HG02623 (cell line): Measurements from ENCODE around the gene CRISPLD2.

Experiments
- ATAC-seq: cut with Tn5 transposase; IDR thresholded peaks from one replicate; pipeline ENCODE4 v1.9.1; 2021; ENCODE audit warnings: moderate library complexity; ENCODE audit not compliant: unreplicated experiment

Gene CRISPLD2, protein sequence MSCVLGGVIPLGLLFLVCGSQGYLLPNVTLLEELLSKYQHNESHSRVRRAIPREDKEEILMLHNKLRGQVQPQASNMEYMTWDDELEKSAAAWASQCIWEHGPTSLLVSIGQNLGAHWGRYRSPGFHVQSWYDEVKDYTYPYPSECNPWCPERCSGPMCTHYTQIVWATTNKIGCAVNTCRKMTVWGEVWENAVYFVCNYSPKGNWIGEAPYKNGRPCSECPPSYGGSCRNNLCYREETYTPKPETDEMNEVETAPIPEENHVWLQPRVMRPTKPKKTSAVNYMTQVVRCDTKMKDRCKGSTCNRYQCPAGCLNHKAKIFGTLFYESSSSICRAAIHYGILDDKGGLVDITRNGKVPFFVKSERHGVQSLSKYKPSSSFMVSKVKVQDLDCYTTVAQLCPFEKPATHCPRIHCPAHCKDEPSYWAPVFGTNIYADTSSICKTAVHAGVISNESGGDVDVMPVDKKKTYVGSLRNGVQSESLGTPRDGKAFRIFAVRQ

DNA sequence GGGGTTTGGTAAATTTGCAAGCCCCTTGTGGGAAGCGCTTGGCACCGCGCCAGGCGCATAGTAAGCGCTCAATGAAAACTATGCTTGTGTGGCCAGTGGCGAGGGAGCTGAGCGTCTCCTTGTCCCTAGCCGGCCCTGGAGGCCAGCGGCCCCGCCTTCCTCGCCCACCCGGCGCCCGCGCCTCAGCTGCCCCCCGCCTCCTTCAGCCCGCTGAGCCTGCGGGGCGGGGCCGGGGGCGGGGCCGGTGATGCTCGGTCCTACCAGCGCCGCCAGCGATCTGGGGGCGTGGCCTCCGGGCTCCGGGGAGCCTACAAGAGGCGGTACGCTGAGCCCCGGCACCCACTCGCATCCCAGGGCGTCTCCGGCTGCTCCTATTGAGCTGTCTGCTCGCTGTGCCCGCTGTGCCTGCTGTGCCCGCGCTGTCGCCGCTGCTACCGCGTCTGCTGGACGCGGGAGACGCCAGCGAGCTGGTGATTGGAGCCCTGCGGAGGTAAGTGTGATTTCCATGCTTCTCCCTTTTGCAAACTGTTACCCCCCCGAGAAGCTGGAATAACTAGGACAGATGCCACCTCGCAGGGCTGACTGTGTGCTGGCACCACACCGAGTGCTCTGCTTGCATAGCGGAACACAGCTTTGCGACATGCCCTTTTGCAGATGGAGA lies at the start of gene CRISPLD2:
Gene CRISPLD2 (plus strand): TSS at position 342 of the 661 bp plus-strand sequence. CDS start 18,511 bp downstream, outside the sequence.
- ATAC-seq: no peak

DNA sequence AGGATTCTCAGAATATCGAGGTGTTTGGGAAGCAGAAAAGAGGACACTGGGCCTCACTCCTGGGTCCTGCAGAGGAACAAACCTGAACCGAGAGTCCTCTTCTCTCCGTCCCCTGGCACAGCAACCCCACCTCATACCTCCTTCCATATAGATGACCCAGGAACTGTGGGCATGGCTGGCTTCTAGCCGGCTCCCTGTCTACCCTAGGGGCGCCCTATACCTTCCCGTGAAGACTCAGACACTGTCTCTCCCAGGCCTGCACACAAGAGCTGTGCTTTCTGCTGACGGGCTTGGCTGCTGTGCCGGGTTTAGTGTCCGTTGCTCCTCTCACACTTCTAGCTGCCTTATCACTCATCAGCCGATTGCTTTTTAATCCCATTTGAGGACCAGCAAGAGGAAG lies 46.5 kb upstream of the CRISPLD2 start:
- ATAC-seq: no peak

DNA sequence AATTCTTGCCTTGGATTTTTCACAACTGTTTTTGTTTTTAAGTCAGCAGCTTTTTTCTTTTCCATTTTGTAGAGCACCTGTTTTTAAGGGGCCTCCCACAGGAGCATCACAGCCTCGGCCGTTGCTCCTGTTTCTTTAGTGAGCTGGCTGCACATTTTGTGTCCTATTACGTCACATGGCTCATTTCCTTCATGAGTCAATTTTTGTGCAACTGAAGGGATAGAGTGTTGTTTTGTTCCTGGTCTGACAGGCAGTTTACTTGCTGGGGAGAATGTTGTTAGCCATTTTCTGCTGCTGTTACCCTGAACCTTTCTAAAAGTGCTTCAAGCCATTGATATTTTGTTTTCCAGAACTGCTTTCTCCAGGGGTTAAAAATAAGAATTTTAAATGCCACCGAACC lies 45.0 kb upstream of the CRISPLD2 start:
- ATAC-seq: no peak

DNA sequence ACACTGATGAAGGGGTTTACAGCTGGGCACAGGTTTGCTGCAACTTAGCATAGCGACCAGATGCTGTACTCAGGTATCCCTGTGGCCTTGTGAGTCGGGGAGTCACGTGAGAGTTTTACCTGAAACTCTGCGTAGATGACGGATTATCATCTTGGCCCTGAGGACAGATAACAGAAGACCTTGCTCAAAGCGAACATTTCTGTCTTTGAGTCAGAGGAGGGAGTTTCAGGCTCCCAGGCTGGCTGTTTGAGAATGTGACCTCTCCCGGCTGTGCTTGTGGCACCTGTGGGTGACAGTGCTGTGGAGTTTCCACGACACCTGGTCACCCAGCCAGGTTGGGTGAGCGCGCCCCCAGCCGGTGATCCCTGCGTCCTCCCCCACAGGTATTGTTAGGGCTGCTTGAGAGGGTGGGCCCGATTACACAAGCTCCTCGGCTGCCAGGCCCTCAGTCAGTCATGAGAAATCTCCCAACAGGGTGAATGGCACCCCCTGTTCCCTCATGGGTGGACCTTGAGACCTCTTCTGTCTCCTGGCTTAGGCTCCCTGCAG lies 44.4 kb upstream of the CRISPLD2 start:
- no peak for ATAC-seq

DNA sequence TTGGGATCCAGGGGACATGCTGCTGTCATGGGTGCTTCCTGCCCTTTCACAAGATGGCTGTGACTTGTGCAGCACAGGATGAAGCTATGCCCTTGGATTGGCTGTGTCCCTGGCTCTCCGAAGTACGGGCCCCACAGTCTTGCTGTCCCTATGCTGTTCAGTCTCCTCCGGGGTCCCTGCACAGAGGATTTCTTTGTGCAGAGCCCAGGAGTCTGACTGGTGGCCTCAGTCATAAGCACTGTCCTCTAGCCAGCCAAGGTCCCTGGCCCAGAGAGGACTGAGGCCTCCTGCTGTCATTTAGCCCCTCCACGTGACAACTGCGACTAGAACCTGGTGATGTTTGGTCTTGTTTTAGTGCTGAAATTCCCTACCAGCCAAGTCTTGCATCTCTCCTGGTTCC lies 42.4 kb upstream of the CRISPLD2 start:
- ATAC-seq: no peak

DNA sequence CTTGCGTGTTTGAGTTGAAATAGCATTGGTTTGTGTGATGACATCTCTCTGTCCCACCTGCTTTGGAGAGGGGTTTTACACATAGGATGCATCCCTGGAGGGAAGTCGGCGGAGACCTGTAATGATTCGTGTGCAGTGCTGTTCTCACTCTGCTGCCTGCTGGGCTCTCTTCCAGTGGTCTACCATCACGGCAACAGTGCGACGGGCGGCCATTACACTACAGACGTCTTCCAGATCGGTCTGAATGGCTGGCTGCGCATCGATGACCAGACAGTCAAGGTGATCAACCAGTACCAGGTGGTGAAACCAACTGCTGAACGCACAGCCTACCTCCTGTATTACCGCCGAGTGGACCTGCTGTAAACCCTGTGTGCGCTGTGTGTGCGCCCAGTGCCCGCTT lies 41.1 kb upstream of the CRISPLD2 start:
- no peak for ATAC-seq

DNA sequence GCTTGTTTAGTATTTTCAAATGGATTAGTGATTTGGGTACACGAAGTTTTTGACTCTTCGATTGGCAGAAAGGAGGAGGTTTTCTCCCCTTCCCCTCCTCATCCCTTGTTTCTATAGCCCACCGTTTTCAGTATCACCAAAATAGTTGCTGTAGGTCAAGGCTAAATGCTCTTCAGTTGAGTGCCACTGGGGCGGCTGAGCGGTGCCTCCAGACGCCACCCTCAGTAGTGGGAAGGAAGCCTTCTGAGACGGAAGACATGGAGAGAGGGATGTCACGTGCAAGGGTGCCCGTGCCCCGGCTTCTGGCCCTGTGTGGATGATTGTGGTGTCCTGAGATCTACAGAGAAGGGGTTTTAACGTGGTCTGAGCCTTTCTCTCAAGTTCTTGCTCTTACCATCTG lies 39.7 kb upstream of the CRISPLD2 start:
- ATAC-seq: no peak

DNA sequence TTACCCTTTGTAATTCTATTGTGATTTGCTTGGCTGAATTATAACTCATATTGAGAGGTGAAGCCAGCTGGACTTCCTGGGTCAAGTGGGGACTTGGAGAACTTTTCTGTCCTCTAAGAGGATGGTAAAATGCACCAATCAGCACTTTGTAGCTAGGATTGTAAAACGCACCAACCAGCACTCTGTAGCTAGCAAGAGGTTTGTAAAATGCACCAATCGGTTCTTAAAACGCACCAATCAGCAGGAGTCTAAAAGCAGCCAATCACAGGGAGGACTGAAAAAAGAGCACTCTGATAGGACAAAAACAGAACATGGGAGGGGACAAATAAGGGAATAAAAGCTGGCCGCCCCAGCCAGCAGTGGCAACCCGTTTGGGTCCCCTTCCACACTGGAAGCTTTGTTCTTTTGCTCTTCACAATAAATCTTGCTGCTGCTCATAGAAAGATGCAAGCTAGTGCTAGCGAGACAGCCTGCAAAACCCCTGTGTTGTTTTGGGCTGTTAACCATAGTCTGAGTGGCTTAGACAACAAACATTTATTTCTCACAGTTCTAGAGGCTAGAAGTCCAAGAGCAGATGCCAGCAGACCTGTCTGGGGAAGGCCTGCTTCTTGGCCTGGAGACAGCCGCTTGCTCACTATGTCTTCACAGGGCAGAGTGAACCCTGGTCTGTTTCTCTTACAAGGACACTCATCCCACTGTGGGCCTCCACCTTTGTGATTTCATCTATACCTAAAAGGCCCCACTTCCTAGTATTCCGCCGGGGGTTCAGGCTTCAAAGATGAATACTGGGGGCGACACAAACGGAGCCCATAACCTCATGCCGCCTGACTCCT lies 39.0 kb upstream of the CRISPLD2 start:
- ATAC-seq: no peak

DNA sequence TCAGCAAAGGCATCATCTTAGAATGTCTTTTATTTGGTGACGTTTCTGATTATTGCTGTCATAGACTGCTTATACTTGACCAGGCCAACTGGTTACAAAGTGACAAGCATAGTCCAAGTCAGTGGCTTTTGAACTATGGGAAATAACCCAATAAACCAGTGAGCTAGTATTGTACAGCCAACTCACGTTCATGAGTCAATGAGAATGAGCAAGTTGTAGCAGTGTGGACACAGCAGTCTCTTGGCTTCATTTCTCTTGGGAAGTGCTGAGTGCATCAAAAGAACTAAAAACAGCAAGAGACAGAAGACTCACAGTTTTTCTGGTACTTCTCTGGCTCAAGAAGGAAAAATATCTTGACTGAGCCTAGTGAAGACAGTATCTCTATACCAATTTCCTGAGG lies 36.9 kb upstream of the CRISPLD2 start:
- ATAC-seq: no peak

DNA sequence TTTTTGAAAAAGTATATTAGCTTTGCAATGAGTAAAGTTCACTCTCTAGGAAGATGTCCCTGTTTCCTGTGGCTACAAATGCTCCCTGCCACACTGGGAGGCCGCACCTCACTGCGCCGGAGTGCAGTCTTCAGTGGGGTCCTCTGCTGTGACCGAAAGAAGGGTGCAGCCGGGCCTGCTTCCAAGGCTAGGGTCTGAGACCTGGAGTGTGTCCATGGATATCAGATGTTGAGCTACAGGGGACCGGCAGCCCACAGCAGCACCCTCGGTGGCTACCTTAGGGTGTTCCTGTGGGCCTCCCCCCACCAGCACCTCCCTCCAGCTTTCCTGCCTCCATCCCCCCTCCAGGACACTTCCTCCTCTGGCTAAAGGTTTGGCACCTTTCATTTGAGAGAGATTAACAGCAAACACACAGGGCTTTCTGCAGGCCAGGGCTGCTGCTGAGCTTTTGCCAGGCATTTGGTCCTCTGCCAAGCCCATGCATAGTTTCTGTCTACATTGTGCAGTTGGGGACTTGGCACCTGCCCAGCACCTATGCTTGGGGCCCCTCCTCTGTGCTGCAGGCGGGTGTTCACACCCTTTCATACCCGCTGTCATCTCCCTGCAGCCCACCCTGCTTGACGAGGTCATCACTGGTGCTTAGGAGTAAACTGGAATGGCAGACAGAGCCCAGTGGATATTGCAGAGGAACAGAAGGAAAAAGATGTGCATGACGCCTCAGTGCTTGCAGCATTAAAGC lies 33.8 kb upstream of the CRISPLD2 start:
- no peak for ATAC-seq

DNA sequence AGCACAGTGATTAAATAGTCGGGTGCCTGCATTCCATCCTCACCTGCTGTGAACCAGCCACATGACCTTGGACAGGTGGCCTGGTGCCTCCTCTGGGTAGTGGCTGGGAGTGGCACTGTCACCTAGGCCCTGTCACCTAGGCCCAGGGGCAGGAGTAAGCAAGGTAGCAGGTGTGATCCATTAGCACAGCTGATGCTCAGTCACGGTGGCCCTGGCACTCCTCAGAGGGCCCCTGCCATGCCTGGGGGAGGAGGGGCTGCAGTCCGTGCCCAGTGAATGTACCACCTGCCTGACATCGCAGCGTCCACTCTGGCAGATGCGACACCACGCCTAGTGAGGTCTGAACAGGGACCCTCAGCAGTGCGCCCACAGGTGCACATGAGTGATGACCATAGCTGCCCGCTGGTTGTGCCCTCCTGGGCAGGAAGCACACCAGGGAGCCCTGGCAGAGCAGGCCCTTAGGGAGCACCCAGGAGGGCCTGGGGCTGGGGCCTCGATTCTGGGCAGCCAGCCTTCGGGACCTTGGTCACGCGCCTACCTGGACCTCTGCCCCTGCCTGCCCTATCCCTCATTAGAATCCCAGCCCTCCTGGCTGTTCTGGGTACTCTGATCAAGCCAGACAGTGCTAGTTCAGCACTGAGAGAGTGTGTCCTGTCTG lies 33.1 kb upstream of the CRISPLD2 start:
- no peak for ATAC-seq

DNA sequence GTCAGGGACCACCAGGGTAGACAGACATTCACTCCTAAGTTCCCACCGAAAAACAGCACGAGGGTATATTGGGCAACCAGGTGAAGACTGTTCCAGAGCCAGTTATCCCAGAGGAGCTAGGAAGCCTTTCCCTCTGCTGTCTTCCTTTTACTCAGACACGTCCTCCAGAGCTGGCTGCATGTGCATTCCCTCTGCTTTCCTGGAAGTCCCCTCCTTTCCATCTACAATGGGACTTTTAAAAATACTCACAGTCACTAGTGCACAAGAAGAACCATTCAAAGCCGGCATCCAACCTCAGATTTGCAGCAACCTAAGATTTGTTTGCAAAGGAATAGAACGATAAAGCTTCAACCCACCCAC lies 32.5 kb upstream of the CRISPLD2 start:
- ATAC-seq: no peak

DNA sequence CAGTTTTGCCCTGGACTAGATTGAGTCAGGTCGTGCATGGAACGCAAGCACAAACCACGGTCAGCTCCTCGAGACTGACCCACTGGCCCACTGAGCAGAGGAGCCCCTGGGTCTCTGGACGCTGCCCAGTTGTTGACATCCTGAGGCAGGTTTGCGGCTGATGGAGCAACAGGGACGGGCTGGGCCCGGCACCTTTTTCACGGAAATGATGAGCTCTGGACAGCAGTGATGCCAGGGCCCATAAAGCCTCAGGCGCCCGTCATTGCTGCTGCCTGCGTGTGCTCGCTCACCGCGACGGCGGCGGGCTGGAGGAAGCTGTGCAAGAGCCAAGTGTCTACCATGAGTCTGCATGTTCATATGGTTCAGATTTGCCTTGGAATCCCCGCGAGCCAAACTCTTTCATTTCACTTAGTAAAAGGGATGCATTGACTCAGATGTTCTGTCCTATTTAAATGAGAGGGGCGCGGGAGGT lies 30.8 kb upstream of the CRISPLD2 start:
- no peak for ATAC-seq

DNA sequence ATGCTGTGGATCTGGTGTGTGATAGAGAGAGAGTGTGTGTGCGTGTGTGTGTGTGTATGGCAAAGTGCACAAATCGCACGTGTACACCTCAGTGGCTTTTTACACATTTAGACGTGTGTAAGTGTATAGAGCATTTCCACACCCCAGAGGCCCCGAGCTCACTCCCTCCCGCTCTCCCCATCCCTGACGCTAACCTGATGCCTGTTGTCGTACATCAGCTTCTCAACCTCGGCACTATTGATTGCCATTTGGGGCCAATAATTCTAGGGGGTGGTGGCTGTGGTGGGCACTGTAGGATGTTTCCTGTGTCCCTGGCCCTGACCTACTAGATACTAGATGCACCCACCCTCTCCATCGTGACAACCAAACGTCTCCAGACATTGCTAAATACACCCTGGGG lies 30.4 kb upstream of the CRISPLD2 start:
- no peak for ATAC-seq

DNA sequence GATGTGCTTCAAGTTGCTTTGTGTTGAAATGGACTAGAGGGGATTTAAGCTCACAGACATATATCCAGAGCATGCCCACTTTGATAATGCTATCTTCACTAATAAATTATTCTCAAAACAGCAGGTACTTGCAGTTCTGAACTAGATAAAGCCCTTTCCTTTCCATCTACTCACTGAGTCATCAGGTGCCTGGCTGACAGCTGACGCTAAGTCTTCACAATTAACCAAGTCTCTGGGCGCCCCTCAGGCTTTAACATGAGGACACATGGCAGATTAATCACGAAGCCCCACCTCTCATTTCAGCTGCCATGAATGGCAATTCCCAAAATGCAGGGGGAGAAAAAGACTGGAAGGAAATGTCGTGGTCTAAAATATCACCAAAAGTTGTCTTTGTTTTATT lies 29.5 kb upstream of the CRISPLD2 start:
- no peak for ATAC-seq

DNA sequence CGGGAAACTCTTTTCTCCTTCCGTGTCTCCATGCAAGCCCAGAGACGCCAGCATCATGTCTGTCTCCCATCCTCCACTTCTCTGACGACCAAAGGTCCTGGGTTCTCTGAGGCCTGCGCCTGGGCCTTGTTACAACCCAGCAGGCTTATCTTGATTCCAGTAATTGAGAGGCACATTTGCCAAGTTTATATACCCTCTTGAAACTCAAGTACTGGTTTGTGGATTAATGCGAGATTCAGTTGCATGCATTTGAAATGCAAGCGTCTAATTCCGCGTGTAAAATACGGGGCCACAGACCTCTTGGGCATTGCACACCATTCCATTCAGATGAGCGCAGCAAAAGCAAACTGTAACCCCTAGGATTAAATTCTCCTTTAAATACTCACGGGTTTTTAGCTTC lies 28.7 kb upstream of the CRISPLD2 start:
- no peak for ATAC-seq

DNA sequence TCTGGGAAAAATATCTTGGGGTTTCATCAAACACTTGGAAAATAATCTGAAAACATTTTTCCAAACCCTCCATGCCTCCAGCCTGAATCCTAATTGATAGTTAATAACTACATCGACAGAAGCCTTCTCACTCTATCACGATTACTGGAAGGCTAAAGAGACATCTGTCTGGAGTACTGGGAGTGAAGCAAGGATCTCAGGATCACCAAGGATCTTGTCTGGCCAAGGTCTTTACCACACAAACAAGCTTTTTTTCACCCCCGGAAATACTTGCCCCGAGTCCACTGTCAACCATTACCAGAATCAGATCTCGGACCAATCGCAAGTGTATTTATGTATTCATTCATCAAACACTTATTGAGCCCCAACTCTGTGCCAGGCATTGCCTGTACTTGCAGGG lies 28.3 kb upstream of the CRISPLD2 start:
- no peak for ATAC-seq

DNA sequence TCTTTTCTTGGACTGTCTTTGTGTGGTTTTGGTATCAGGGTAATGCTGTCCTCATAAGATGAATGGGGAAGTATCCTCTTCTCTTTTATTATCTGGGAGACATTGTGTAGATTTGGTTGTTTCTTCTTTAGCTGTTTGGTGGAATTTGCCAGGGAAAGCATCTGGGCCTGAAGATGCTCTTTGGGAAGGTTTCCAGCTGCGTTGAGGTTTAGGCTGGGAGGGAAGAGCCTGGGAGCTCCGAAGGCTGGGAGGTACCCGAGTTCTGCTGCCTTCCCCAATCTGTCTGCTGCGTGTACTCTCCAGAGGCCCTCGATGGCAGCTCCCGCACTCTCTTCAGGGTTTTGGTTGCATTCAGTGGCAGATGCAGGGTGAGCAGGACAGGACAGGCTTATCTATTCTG lies 25.6 kb upstream of the CRISPLD2 start:
- no peak for ATAC-seq

DNA sequence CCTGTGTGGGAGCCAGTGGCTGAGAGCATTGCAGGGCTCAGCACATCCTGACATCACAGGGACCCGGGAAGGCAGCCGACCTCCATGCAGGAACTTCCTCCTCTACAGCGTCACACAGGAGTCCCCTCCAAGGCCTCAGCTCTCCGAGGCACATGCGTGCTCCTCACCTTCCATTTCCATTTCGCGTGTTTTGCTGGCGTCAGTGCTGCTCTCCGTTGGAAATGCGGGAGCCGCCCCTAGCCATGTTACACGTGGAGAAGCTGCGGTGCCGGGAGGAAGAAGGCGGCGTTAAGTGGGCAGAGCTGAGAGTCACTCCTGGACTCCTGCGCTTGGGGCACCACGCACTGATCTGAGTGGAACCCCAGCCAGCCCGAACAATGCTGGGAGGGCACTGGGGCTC lies 25.2 kb upstream of the CRISPLD2 start:
- ATAC-seq: no peak
